Type B pancreatic cell (in vitro differentiated cells): ENCODE data around the gene CHADL. TPM values are rescaled to one million over a fixed set of nuclear protein-coding genes. Genes with fewer than 3 reads are reported as not detected.

Experiments used
- DNase-seq: peaks from one replicate; pipeline ENCODE4 v3.0.0; 2021; ENCODE audit warnings: mixed read lengths; ENCODE audit not compliant: unreplicated experiment; ENCODE audit errors: extremely low spot score
- H3K27ac Mint-ChIP-seq: 2 replicates; pipeline ENCODE4 v1.8.0; 2021; ENCODE audit warnings: mild to moderate bottlenecking, mixed read lengths
- H3K27me3 Mint-ChIP-seq: 2 replicates; pipeline ENCODE4 v1.8.0; 2021; ENCODE audit warnings: mixed read lengths
- H3K36me3 Mint-ChIP-seq: 2 replicates; pipeline ENCODE4 v1.8.0; 2021; ENCODE audit warnings: mixed read lengths
- H3K4me1 Mint-ChIP-seq: one replicate; pipeline ENCODE4 v1.8.0; 2021; ENCODE audit warnings: mixed read lengths; ENCODE audit not compliant: unreplicated experiment
- H3K4me3 Mint-ChIP-seq: 2 replicates; pipeline ENCODE4 v1.8.0; 2021; ENCODE audit warnings: mild to moderate bottlenecking, mixed read lengths
- H3K9me3 Mint-ChIP-seq: 2 replicates; pipeline ENCODE4 v1.8.0; 2021; ENCODE audit warnings: mixed read lengths
- CTCF ChIP-seq: fragments of 200-600 bp; sonication (generic); conservative IDR thresholded peaks from 2 replicates; pipeline ENCODE4 v1.5.0; 2021; ENCODE audit warnings: antibody characterized with exemption, mild to moderate bottlenecking
- long read RNA-seq: library from polyadenylated mRNA; unstranded; transcript quantifications from one replicate; pipeline ENCODE4 v2.0.0, GENCODE V29; 2020
- total RNA-seq: library from RNA; stranded (reverse); gene quantifications from 2 replicates; pipeline ENCODE4 v1.2.1, GENCODE V29; 2021; ENCODE audit warnings: low replicate concordance

CHADL gene
- total RNA-seq = 1.1 and 1.4 TPM in 2 replicates
- long read RNA-seq = 0 reads

- peaks cover 4% of the 10 kb centered on the region for H3K4me1 Mint-ChIP-seq
- no peaks in the 10 kb centered on the region for H3K9me3 Mint-ChIP-seq
- H3K27me3 Mint-ChIP-seq = peaks cover 3% of the 10 kb centered on the region
- H3K36me3 Mint-ChIP-seq = no peaks in the 10 kb centered on the region
- H3K4me3 Mint-ChIP-seq = peak within 1 kb of the TSS; percentile 45
- no peak for TF ChIP-seq CTCF
- no peak within 1 kb of the TSS for H3K27ac Mint-ChIP-seq
- no peak for DNase-seq
These were observed at the start of gene CHADL for GRCh38 chr22:41240377-41241132. Gene CHADL (minus strand): TSS chr22:41240931. CDS start chr22:41240881, 50 bp downstream.

GRCh38 chr22:41289671-41290070 is 48.9 kb upstream of the CHADL start:
- Mint-ChIP-seq H3K36me3 (no peaks in the 10 kb centered on the region), H3K4me1 (peaks cover 19% of the 10 kb centered on the region), H3K27ac (peak overlapping the region; percentile 61), H3K9me3 (no peaks in the 10 kb centered on the region), H3K4me3 (no peak overlapping the region), H3K27me3 (no peaks in the 10 kb centered on the region)
- DNase-seq = no peak
- TF ChIP-seq CTCF = no peak

GRCh38 chr22:41288245-41288946 is 47.7 kb upstream of the CHADL start:
- Mint-ChIP-seq H3K27ac (peak overlapping the region; percentile 89), H3K4me1 (peaks cover 19% of the 10 kb centered on the region), H3K9me3 (no peaks in the 10 kb centered on the region)

GRCh38 chr22:41286639-41287091 is 45.9 kb upstream of the CHADL start:
- no peaks in the 10 kb centered on the region for H3K27me3 Mint-ChIP-seq
- H3K4me3 Mint-ChIP-seq = peak overlapping the region; percentile 98
- peak overlapping the region; percentile 98 for H3K27ac Mint-ChIP-seq
- H3K36me3 Mint-ChIP-seq = peaks cover 8% of the 10 kb centered on the region
- peaks cover 19% of the 10 kb centered on the region for H3K4me1 Mint-ChIP-seq
- no peak for DNase-seq
- TF ChIP-seq CTCF = no peak
- no peaks in the 10 kb centered on the region for H3K9me3 Mint-ChIP-seq

More at GRCh38 chr22:41288245-41288946, 47.7 kb upstream of the CHADL start:
- no peak for TF ChIP-seq CTCF
- peak overlapping the region; percentile 79 for H3K4me3 Mint-ChIP-seq
- H3K27me3 Mint-ChIP-seq = no peaks in the 10 kb centered on the region
- no peak for DNase-seq
- H3K36me3 Mint-ChIP-seq = peaks cover 3% of the 10 kb centered on the region

- H3K4me1 Mint-ChIP-seq = peaks cover 19% of the 10 kb centered on the region
- peaks cover 8% of the 10 kb centered on the region for H3K36me3 Mint-ChIP-seq
- peak; percentile 99 for DNase-seq
- peak; percentile 35 for TF ChIP-seq CTCF
- H3K4me3 Mint-ChIP-seq = peak within 1 kb of the TSS; percentile 98
- H3K27me3 Mint-ChIP-seq = no peaks in the 10 kb centered on the region
- H3K9me3 Mint-ChIP-seq = no peaks in the 10 kb centered on the region
- peak within 1 kb of the TSS; percentile 98 for H3K27ac Mint-ChIP-seq
These were observed 45.3 kb upstream of the CHADL start, which contains the start of gene RANGAP1 for GRCh38 chr22:41285820-41286638. Gene RANGAP1 (minus strand): TSS chr22:41286187. CDS start chr22:41281044, 5,143 bp downstream.
